GM12878 (cell line): ENCODE results near the gene EPB41. TPM values are rescaled to one million over a fixed set of nuclear protein-coding genes. Genes with fewer than 3 reads are reported as not detected.

Experiments
- ATAC-seq: fragments of 200-7000 bp; cut with Tn5 transposase; 3 replicates; pipeline ENCODE4 v1.9.1; 2020; ENCODE audit warnings: mild to moderate bottlenecking, moderate library complexity
- BruUV-seq: library from RNA; stranded (reverse); fragments of 400-500 nt; replicated peaks from 2 replicates; lab custom pipeline; 2021; lab: Mats Ljungman, UMichigan
- CTCF ChIA-PET: fragments of 300-600 bp; sonication (Branson Sonifier 250); formaldehyde crosslinking; extraction: SDS; loops from one replicate; lab custom pipeline; 2021; ENCODE audit warnings: inconsistent platforms; lab: Yijun Ruan, JAX
- POLR2A ChIA-PET: fragments of 350-600 bp; formaldehyde crosslinking; extraction: SDS; loops from one replicate; lab custom pipeline; 2021; ENCODE audit warnings: inconsistent platforms; lab: Charles Lee
- RAD21 ChIA-PET: fragments of 300-600 bp; sonication (Branson Sonifier 250); formaldehyde crosslinking; loops from one replicate; lab custom pipeline; 2023; ENCODE audit warnings: antibody characterized with exemption; ENCODE audit not compliant: unreplicated experiment; lab: Charles Lee
- SMC1A ChIA-PET: fragments of 300-600 bp; sonication (Branson Sonifier 250); formaldehyde crosslinking; loops from one replicate; lab custom pipeline; 2023; ENCODE audit not compliant: unreplicated experiment, uncharacterized antibody; lab: Charles Lee
- DNase-seq: peaks from one replicate; pipeline ENCODE4 v3.0.0-alpha.2; 2011; ENCODE audit warnings: low read depth, low spot score
- FAIRE-seq: peaks from 3 replicates; lab custom pipeline; 2011; peaks lifted over from hg19 to GRCh38; lab: Jason Lieb, UNC
- H2AFZ ChIP-seq: 2 replicates; pipeline ENCODE4 v1.6.0; 2011; ENCODE audit warnings: low read depth, low read length, control low read depth; ENCODE audit not compliant: control insufficient read depth
- H3K27ac ChIP-seq: 2 replicates; pipeline ENCODE4 v1.5.1; 2011; ENCODE audit warnings: control low read depth; ENCODE audit not compliant: control insufficient read depth, insufficient read depth
- H3K27me3 ChIP-seq, 2 experiments: replicated peaks in 1 of 2; 2 replicates each; pipeline versions ENCODE4 v1.6.0 to v1.6.1; 2011; ENCODE audit warnings: low read length in 1 of 2; ENCODE audit not compliant: control insufficient read depth in 2 of 2, insufficient read depth in 2 of 2
- H3K36me3 ChIP-seq, 2 experiments: 2 replicates each; pipeline ENCODE4 v1.5.1; 2011; ENCODE audit warnings: low read length in 1 of 2; ENCODE audit not compliant: control insufficient read depth in 2 of 2, insufficient read depth in 2 of 2
- H3K4me1 ChIP-seq: 2 replicates; pipeline ENCODE4 v1.6.1; 2011; ENCODE audit warnings: mild to moderate bottlenecking, low read length, moderate library complexity, mixed read lengths; ENCODE audit not compliant: control insufficient read depth, insufficient read depth
- H3K4me2 ChIP-seq: 2 replicates; pipeline ENCODE4 v1.6.0; 2011; ENCODE audit warnings: control low read depth; ENCODE audit not compliant: control insufficient read depth, insufficient read depth
- H3K4me3 ChIP-seq: fragments of 200-600 bp; sonication (generic); 2 replicates; pipeline ENCODE4 v1.5.1; 2016
- H3K79me2 ChIP-seq: 2 replicates; pipeline ENCODE4 v1.6.0; 2011; ENCODE audit warnings: low read length; ENCODE audit not compliant: control insufficient read depth, insufficient read depth
- H3K9ac ChIP-seq: 2 replicates; pipeline ENCODE4 v1.8.0; 2011; ENCODE audit warnings: low read length, control low read depth, mixed read lengths; ENCODE audit not compliant: control insufficient read depth, insufficient read depth
- H3K9me3 ChIP-seq: replicated peaks from 3 replicates; pipeline ENCODE4 v1.5.1; 2011; ENCODE audit warnings: mild to moderate bottlenecking, low read length; ENCODE audit not compliant: control insufficient read depth, insufficient read depth
- H4K20me1 ChIP-seq: 2 replicates; pipeline ENCODE4 v1.6.0; 2011; ENCODE audit not compliant: control insufficient read depth, insufficient read depth
- EGR1 ChIP-seq, 2 experiments: IDR thresholded peaks; 1 replicate in 1 of 2; 2 replicates in 1 of 2; pipeline ENCODE4 v1.6.1; 2011 to 2012; ENCODE audit warnings: low read depth in 2 of 2, low read length in 2 of 2, borderline replicate concordance in 1 of 2, mild to moderate bottlenecking in 1 of 2, moderate library complexity in 1 of 2
- HDGF ChIP-seq: fragments of 450-650 bp; IDR thresholded peaks from 2 replicates; pipeline ENCODE4 v1.6.1; 2016; ENCODE audit warnings: antibody characterized with exemption
- MYB ChIP-seq: fragments of 150-350 bp; IDR thresholded peaks from 2 replicates; pipeline ENCODE4 v1.6.1; 2014; ENCODE audit warnings: mild to moderate bottlenecking, low read depth, low read length, borderline replicate concordance
- REST ChIP-seq: IDR thresholded peaks from 2 replicates; pipeline ENCODE4 v1.6.1; 2012; ENCODE audit warnings: mild to moderate bottlenecking, low read depth, low read length
- SIN3A ChIP-seq: IDR thresholded peaks from 2 replicates; pipeline ENCODE4 v1.6.1; 2012; ENCODE audit warnings: low read depth, low read length, improper control_type of control experiment
- TCF7 ChIP-seq: IDR thresholded peaks from 2 replicates; pipeline ENCODE4 v1.6.1; 2014; ENCODE audit warnings: antibody characterized with exemption, borderline replicate concordance
- ZNF24 ChIP-seq: fragments of 450-650 bp; IDR thresholded peaks from 2 replicates; pipeline ENCODE4 v1.6.1; 2017; ENCODE audit warnings: antibody characterized with exemption, mild to moderate bottlenecking
- WGBS: methylation state at CpG from one replicate; pipeline ENCODE4 v1.1.6; 2016; ENCODE audit warnings: low lambda C conversion rate; ENCODE audit not compliant: insufficient replicate concordance, insufficient coverage; ENCODE audit errors: missing lambda C conversion rate; 5-methylcytosine and 5-hydroxymethylcytosine counted together
- in situ Hi-C: fragments of 300-500 bp; cut with MboI; formaldehyde crosslinking; loops from 9 replicates; pipeline ENCODE4 v1.14.3; 2018; ENCODE audit warnings: mixed read lengths
- intact Hi-C: fragments of 100-400 bp; cut with micrococcal nuclease; formaldehyde crosslinking; loops from one replicate; pipeline ENCODE4 v1.14.2; 2022; ENCODE audit not compliant: unreplicated experiment
- polyA plus RNA-seq, 11 experiments: library from polyadenylated mRNA; depleted of rRNA in 4 of 11; unstranded in 6 of 11; stranded (reverse) in 5 of 11; fragments of >200 nt; fragmentation: Nextera tagmentation in 4 of 11; fragmentation: Illumina TruSeq in 1 of 11; extraction: Ambion mirVana in 4 of 11; extraction: Trizol in 1 of 11; gene quantifications; 1 replicate in 1 of 11; 2 replicates in 10 of 11; pipeline versions ENCODE4 v1.2.1 to v1.2.3, GENCODE V29; 2011 to 2016; ENCODE audit warnings: inconsistent platforms in 2 of 11, missing spikeins in 2 of 11, low read depth in 1 of 11
- total RNA-seq, 4 experiments: library from RNA; depleted of rRNA in 3 of 4; stranded (reverse); fragments of >200 nt in 3 of 4; fragmentation: Illumina TruSeq in 1 of 4; extraction: Trizol in 1 of 4; gene quantifications; 2 replicates each; pipeline versions ENCODE4 v1.2.1 to v1.2.3, GENCODE V29; 2013 to 2021

EPB41 gene
- total and polyA plus RNA-seq, 10 of the 15 experiments (the other 5 are each of a cell fraction or from before 2014, with no cell fraction given) = 1.1 to 77.6 (median 58.8) TPM

- Histone ChIP-seq H2AFZ (no peak overlapping the region), H3K36me3 (no peaks in the 10 kb centered on the region), H3K4me1 (no peaks in the 10 kb centered on the region), H3K4me3 (no peak overlapping the region), H3K27me3 (no peaks in the 10 kb centered on the region), H3K27ac (no peak overlapping the region), H3K79me2 (no peaks in the 10 kb centered on the region), H3K4me2 (no peak overlapping the region), H4K20me1 (no peaks in the 10 kb centered on the region), H3K9me3 (no peaks in the 10 kb centered on the region; the same call in 2 of the 3 replicates), H3K9ac (no peak overlapping the region)
- FAIRE-seq (no peak), ATAC-seq (no peak), DNase-seq (no peak)
- ChIA-PET SMC1A (no interaction called here), CTCF (interaction anchor here (0.7 kb wide), 1 partner anchor 15 kb away, joined by 4 read pairs; no protein-coding TSS in a partner anchor), POLR2A (no interaction called here), RAD21 (no interaction called here)
- in situ Hi-C loops (no loop called here), intact Hi-C loops (no loop called here)
- no TSS peak for BruUV-seq
- TF ChIP-seq TCF7 (no peak), MYB (no peak), REST (no peak), SIN3A (no peak), HDGF (no peak), EGR1 (IDR thresholded peaks at IDR 0.05; ENCODE audit: borderline replicate concordance in 1 of 2, low read depth in 2 of 2, low read length in 2 of 2) (no peak), ZNF24 (no peak)
- WGBS = 59% methylated on average over 8 of the region's 8 CpGs
Observed at GRCh38 chr1:28905921-28906666, 8.3 kb upstream of the EPB41 start.
